Sigmoid colon (tissue), 7 donors: ENCODE results near the gene DNPEP. TPM values are rescaled to one million over a fixed set of nuclear protein-coding genes. Genes with fewer than 3 reads are reported as not detected.

Experiments used
- DNase-seq: peaks from one replicate; pipeline ENCODE4 v3.0.0-alpha.2; 2019
- H3K27ac ChIP-seq, 4 donors: fragments of 200-600 bp; sonication (generic); one replicate each; pipeline ENCODE4 v1.5.1; 2016 to 2019; ENCODE audit warnings: mild to moderate bottlenecking in 1 of 4
- H3K27me3 ChIP-seq, 3 donors: fragments of 200-600 bp; sonication (generic); one replicate each; pipeline ENCODE4 v1.5.1; 2019; ENCODE audit warnings: mild to moderate bottlenecking in 1 of 3
- H3K36me3 ChIP-seq, 4 donors: fragments of 200-600 bp; sonication (generic); one replicate each; pipeline ENCODE4 v1.5.1; 2016 to 2019
- H3K4me1 ChIP-seq, 4 donors: fragments of 200-600 bp; sonication (generic); one replicate each; pipeline ENCODE4 v1.5.1; 2017 to 2019
- H3K4me3 ChIP-seq, 4 donors: fragments of 200-600 bp; sonication (generic); one replicate each; pipeline ENCODE4 v1.5.1; 2017 to 2019; ENCODE audit warnings: mild to moderate bottlenecking in 2 of 4, moderate library complexity in 1 of 4
- H3K9me3 ChIP-seq, 4 donors: fragments of 200-600 bp in 3 of 4; sonication (generic) in 3 of 4; one replicate each; pipeline versions ENCODE4 v1.5.1 to v1.6.1; 2013 to 2019
- EP300 ChIP-seq, 4 donors: sonication (generic); formaldehyde crosslinking; IDR thresholded peaks; one replicate each; pipeline ENCODE4 v1.6.1; 2017; ENCODE audit warnings: antibody characterized with exemption in 4 of 4
- POLR2A ChIP-seq, 2 donors: fragments of 450-650 bp; IDR thresholded peaks; one replicate each; pipeline ENCODE4 v1.6.1; 2016; ENCODE audit warnings: antibody characterized with exemption in 2 of 2, mild to moderate bottlenecking in 2 of 2, moderate library complexity in 2 of 2
- POLR2AphosphoS5 ChIP-seq, 4 donors: sonication (generic); formaldehyde crosslinking; IDR thresholded peaks; one replicate each; pipeline ENCODE4 v1.6.1; 2017; ENCODE audit warnings: antibody characterized with exemption in 4 of 4
- WGBS, 2 donors: extraction: QIAGEN DNeasy Blood & Tissue Kit; methylation state at CpG; one replicate each; pipeline ENCODE4 v1.1.7; 2013; 5-methylcytosine and 5-hydroxymethylcytosine counted together
- intact Hi-C: fragments of 100-400 bp; cut with DNase I; formaldehyde crosslinking; loops from one replicate; pipeline ENCODE4 v1.15.1; 2023
- polyA plus RNA-seq, 3 donors: library from polyadenylated mRNA; stranded (reverse); fragments of 200-250 nt; gene quantifications; one replicate each; pipeline ENCODE4 v1.2.3, GENCODE V29; 2013
- total RNA-seq, 4 donors: library from RNA; depleted of rRNA; stranded (reverse); fragments of >200 nt; gene quantifications; one replicate each; pipeline ENCODE4 v1.1.0, GENCODE V29; 2016
- TF ChIP-seq, protein P1 (sequence below), 4 experiments: fragments of 450-650 bp in 3 of 4; fragments of 200-600 bp in 1 of 4; IDR thresholded peaks; one replicate each; pipeline ENCODE4 v1.5.1; 2016 to 2019; ENCODE audit warnings: antibody characterized with exemption in 4 of 4, mild to moderate bottlenecking in 3 of 4, moderate library complexity in 2 of 4
- donor health status: healthy with polysubstance abuse.
- donor health status: Bipolar disorder and iron deficiency.
- donor health status: healthy.

DNPEP gene
- total and polyA plus RNA-seq, 7 donors, result 43.2 to 137 (median 62.8) TPM

DNA sequence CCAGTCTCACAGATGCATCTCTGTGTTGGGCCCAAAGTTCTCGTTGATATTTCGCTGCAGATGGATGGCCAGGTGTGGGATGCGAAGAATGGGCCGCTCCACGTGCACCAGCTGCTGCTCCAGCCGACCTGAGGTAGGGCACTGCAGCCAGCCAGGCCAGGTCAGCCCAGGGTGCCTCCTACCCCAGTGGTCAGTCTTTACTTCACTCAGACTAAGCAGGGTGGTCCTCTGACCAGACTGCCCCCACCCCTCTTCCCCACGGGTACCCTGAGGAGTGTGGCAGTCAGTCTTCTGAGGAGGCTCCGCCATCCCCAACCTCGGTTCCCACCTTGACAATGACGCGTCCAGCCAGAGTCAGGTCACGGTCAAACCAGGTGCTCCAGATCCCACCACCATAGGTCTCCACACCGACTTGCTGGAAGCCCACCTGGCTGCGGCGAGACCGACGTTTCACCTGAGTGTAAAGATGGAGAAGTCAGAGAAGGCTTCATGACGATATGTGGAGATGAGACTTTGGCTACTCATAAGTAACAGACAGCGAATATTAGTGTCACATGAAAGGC lies 1.7 kb downstream of the DNPEP start:
- no peak for DNase-seq
- WGBS, 2 donors, result 95 to 96% methylated on average over 19 of the region's 19 CpGs
- Histone ChIP-seq H3K27ac (peak overlapping the region in 1 of 4 donors; percentile 58), H3K4me3 (peak overlapping the region in 1 of 4 donors; percentile 88), H3K36me3 (peaks cover 29 to 55% (median 49%) of the 10 kb centered on the region in 4 donors), H3K9me3 (no peaks in the 10 kb centered on the region), H3K27me3 (no peaks in the 10 kb centered on the region), H3K4me1 (peaks cover 0 to 32% (median 26%) of the 10 kb centered on the region in 4 donors)
- TF ChIP-seq, protein P1, sequence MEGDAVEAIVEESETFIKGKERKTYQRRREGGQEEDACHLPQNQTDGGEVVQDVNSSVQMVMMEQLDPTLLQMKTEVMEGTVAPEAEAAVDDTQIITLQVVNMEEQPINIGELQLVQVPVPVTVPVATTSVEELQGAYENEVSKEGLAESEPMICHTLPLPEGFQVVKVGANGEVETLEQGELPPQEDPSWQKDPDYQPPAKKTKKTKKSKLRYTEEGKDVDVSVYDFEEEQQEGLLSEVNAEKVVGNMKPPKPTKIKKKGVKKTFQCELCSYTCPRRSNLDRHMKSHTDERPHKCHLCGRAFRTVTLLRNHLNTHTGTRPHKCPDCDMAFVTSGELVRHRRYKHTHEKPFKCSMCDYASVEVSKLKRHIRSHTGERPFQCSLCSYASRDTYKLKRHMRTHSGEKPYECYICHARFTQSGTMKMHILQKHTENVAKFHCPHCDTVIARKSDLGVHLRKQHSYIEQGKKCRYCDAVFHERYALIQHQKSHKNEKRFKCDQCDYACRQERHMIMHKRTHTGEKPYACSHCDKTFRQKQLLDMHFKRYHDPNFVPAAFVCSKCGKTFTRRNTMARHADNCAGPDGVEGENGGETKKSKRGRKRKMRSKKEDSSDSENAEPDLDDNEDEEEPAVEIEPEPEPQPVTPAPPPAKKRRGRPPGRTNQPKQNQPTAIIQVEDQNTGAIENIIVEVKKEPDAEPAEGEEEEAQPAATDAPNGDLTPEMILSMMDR (IDR thresholded peaks at IDR 0.05), result no peak
- TF ChIP-seq POLR2A (IDR thresholded peaks at IDR 0.05) (no peak), EP300 (IDR thresholded peaks at IDR 0.05) (no peak), POLR2AphosphoS5 (IDR thresholded peaks at IDR 0.05) (no peak)
- intact Hi-C loops, result loop anchor here (5.0 to 10.0 kb wide), 5 partner anchors 109 to 979 kb away; partner anchors contain the start of genes ANKZF1, ATG9A, CNPPD1 and DNAJB2

DNA sequence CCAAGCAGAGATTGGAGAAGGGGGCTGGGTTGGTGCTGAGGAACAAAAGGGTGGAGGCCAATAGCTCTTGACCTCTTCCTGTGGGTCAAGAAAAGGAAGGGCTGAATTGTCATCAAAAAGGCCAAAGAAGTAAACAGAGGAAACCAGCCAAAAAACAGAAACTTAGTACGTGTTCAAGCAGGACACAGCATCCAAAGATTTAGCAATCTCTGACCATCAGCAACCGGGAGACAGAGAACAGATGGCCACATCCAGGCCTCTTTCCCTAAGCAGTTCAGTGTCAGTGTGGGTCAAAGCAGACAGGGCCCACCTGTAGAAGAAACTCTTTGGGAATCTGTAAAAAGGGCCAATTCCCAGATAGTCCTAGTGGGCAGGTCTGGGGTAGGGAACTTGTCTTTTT lies 2.9 kb downstream of the DNPEP start:
- intact Hi-C loops, result loop anchor here (5.0 to 10.0 kb wide), 5 partner anchors 108 to 978 kb away; partner anchors contain the start of genes ANKZF1, ATG9A, CNPPD1 and DNAJB2
- Histone ChIP-seq H3K4me3 (no peak overlapping the region), H3K9me3 (no peaks in the 10 kb centered on the region), H3K27ac (peak overlapping the region in 3 of 4 donors; percentile 22 to 58 (median 22)), H3K36me3 (peaks cover 31 to 65% (median 53%) of the 10 kb centered on the region in 4 donors), H3K27me3 (no peaks in the 10 kb centered on the region), H3K4me1 (peaks cover 0 to 32% (median 26%) of the 10 kb centered on the region in 4 donors)
- no peak for DNase-seq
- 65 to 81% methylated on average over 2 of the region's 2 CpGs for WGBS, 2 donors
- TF ChIP-seq POLR2AphosphoS5 (IDR thresholded peaks at IDR 0.05) (peak; percentile 26 to 56 (median 46)), POLR2A (IDR thresholded peaks at IDR 0.05) (no peak)

DNA sequence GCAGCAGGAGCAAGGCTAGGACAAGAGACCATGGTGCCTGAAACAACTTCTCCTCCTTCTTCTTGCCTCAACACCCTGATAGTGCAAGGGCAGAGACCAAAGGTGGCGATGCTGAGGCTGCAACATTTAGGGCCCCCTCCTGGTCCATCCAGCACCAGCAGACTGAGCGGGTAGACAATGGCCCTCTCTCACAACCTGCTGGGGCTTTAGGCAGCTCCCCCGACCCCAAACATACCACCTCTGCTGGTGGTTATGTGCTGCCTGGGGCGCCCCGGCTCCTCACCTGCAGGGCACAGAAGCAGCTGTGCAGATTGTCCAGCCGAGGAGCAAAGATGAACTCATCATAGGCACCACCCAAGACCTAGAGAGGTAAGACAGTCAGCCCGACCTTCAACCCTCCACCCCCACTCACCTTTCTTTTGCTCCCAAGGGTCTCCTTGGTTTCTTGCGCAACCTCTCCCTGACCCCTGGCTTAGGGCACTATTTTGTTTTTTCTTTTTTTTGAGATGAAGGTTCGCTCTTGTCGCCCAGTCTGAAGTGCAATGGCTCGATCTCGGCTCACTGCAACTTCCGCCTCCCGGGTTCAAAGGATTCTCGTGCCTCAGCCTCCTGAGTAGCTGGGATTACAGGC lies 3.5 kb downstream of the DNPEP start:
- intact Hi-C loops, result loop anchor here (10.0 kb wide), 1 partner anchor 159 kb away; the partner anchor contains the start of genes ANKZF1 and ATG9A
- Histone ChIP-seq H3K27me3 (no peaks in the 10 kb centered on the region), H3K27ac (no peak overlapping the region), H3K9me3 (no peaks in the 10 kb centered on the region), H3K4me3 (no peak overlapping the region), H3K36me3 (peaks cover 31 to 65% (median 53%) of the 10 kb centered on the region in 4 donors), H3K4me1 (peaks cover 0 to 32% (median 26%) of the 10 kb centered on the region in 4 donors)
- WGBS, 2 donors, result 89 to 90% methylated on average over 15 of the region's 15 CpGs
- no peak for TF ChIP-seq POLR2AphosphoS5 (IDR thresholded peaks at IDR 0.05)
- no peak for TF ChIP-seq EP300 (IDR thresholded peaks at IDR 0.05)
- TF ChIP-seq, protein P1 (IDR thresholded peaks at IDR 0.05), result no peak
- no peak for TF ChIP-seq POLR2A (IDR thresholded peaks at IDR 0.05)
- DNase-seq, result no peak

DNA sequence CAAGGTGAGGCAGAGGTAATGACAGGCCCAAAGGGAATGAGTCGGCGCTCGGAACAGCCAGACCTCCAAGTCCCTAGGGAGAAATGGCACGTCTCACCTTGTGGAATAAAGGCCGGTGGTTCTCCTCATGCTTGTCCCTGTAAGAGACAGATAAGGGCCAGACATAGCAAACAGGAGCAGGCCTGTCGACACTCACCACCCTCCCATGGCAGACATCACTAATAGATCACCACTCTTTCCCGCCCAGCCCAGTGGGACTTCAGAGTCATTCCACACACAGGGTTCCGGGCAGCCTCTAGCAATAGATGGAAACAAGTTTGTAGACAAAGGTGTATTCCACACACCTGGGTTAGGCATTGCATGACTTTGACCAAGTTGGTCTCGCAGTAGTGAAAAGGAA lies 6.3 kb downstream of the DNPEP start:
- WGBS, 2 donors, result 94 to 95% methylated on average over 9 of the region's 9 CpGs
- Histone ChIP-seq H3K36me3 (peaks cover 31 to 87% (median 53%) of the 10 kb centered on the region in 4 donors), H3K4me3 (no peak overlapping the region), H3K9me3 (no peaks in the 10 kb centered on the region), H3K27me3 (no peaks in the 10 kb centered on the region), H3K4me1 (peaks cover 0 to 19% (median 13%) of the 10 kb centered on the region in 4 donors), H3K27ac (no peak overlapping the region)
- intact Hi-C loops, result loop anchor here (10.0 kb wide), 1 partner anchor 157 kb away; the partner anchor contains the start of genes ANKZF1 and ATG9A
- TF ChIP-seq POLR2A (IDR thresholded peaks at IDR 0.05), result no peak
- DNase-seq, result no peak

DNA sequence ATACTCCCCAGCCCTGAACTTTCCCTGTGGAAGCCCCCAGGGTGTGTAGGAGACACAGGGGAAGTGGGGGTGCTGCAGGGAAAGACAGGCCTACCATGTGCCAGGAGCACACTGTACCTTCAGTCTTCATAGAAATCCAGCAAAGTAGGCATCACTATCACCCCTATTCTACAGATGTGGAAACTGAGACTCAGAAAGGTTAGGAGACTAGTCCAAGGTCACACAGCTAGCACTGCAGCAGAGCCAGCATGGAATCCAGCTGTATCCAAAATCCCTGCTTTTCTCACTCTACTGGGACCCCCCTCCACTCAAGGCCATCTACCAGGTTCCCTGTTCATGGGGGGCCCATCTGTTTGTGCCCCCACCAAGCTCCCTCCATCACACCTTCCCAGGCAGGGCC lies 6.8 kb downstream of the DNPEP start:
- peaks cover 27 to 85% (median 47%) of the 10 kb centered on the region in 4 donors for H3K36me3 ChIP-seq
- TF ChIP-seq POLR2A (IDR thresholded peaks at IDR 0.05) (no peak), EP300 (IDR thresholded peaks at IDR 0.05) (no peak), POLR2AphosphoS5 (IDR thresholded peaks at IDR 0.05) (no peak)
- TF ChIP-seq, protein P1 (IDR thresholded peaks at IDR 0.05), result no peak
- no peak for DNase-seq
- intact Hi-C loops, result loop anchor here (10.0 kb wide), 1 partner anchor 156 kb away; the partner anchor contains the start of genes ANKZF1 and ATG9A
- no peak overlapping the region for H3K27ac ChIP-seq
- H3K9me3 ChIP-seq, result no peaks in the 10 kb centered on the region
- no peaks in the 10 kb centered on the region for H3K27me3 ChIP-seq
- no peak overlapping the region for H3K4me3 ChIP-seq
- H3K4me1 ChIP-seq, result peaks cover 0 to 14% (median 7%) of the 10 kb centered on the region in 4 donors
